Ascending aorta (tissue), 2 donors: Measurements from ENCODE around the gene PEAK1. TPM values are rescaled to one million over a fixed set of nuclear protein-coding genes. Genes with fewer than 3 reads are reported as not detected.

ENCODE experiments used
- DNase-seq, 2 donors: peaks; one replicate each; pipeline ENCODE4 v3.0.0-alpha.2; 2019; ENCODE audit warnings: low spot score in 2 of 2
- H3K27ac ChIP-seq, 2 donors: fragments of 200-600 bp; sonication (generic); one replicate each; pipeline ENCODE4 v1.5.1; 2016 to 2017; ENCODE audit warnings: mild to moderate bottlenecking in 1 of 2
- H3K27me3 ChIP-seq: fragments of 200-600 bp; sonication (generic); one replicate; pipeline ENCODE4 v1.5.1; 2017
- H3K36me3 ChIP-seq, 2 donors: fragments of 200-600 bp; sonication (generic); one replicate each; pipeline ENCODE4 v1.5.1; 2016
- H3K4me1 ChIP-seq, 2 donors: fragments of 200-600 bp; sonication (generic); one replicate each; pipeline ENCODE4 v1.5.1; 2016 to 2017; ENCODE audit warnings: mild to moderate bottlenecking in 1 of 2
- H3K4me3 ChIP-seq, 2 donors: fragments of 200-600 bp; sonication (generic); one replicate each; pipeline ENCODE4 v1.5.1; 2016 to 2017; ENCODE audit warnings: mild to moderate bottlenecking in 1 of 2
- H3K9me3 ChIP-seq, 2 donors: fragments of 200-600 bp; sonication (generic); one replicate each; pipeline ENCODE4 v1.5.1; 2016
- intact Hi-C: fragments of 100-400 bp; cut with DNase I; formaldehyde crosslinking; loops from one replicate; pipeline ENCODE4 v1.15.1; 2023
- total RNA-seq: library from RNA; depleted of rRNA; stranded (reverse); fragments of >200 nt; gene quantifications from one replicate; pipeline ENCODE4 v1.1.0, GENCODE V29; 2016
- TF ChIP-seq, protein P1 (sequence below), 3 experiments: fragments of 200-600 bp in 2 of 3; fragments of 450-650 bp in 1 of 3; sonication (generic) in 2 of 3; IDR thresholded peaks; one replicate each; pipeline ENCODE4 v1.5.1; 2016 to 2019; ENCODE audit warnings: antibody characterized with exemption in 3 of 3, mild to moderate bottlenecking in 1 of 3, moderate library complexity in 1 of 3

Gene PEAK1
- total RNA-seq, 1 donor from 2014 or later, result 53.7 TPM

GRCh38 chr15:77064063-77064462 lies 355.8 kb downstream of the PEAK1 start:
- intact Hi-C loops, result no loop called here
- TF ChIP-seq, protein P1, sequence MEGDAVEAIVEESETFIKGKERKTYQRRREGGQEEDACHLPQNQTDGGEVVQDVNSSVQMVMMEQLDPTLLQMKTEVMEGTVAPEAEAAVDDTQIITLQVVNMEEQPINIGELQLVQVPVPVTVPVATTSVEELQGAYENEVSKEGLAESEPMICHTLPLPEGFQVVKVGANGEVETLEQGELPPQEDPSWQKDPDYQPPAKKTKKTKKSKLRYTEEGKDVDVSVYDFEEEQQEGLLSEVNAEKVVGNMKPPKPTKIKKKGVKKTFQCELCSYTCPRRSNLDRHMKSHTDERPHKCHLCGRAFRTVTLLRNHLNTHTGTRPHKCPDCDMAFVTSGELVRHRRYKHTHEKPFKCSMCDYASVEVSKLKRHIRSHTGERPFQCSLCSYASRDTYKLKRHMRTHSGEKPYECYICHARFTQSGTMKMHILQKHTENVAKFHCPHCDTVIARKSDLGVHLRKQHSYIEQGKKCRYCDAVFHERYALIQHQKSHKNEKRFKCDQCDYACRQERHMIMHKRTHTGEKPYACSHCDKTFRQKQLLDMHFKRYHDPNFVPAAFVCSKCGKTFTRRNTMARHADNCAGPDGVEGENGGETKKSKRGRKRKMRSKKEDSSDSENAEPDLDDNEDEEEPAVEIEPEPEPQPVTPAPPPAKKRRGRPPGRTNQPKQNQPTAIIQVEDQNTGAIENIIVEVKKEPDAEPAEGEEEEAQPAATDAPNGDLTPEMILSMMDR (IDR thresholded peaks at IDR 0.05), result no peak
- DNase-seq, result no peak
- Histone ChIP-seq H3K4me1 (peaks cover 8 to 32% of the 10 kb centered on the region in 2 donors), H3K9me3 (no peaks in the 10 kb centered on the region), H3K36me3 (no peaks in the 10 kb centered on the region), H3K4me3 (no peak overlapping the region), H3K27me3 (no peaks in the 10 kb centered on the region), H3K27ac (no peak overlapping the region)

DNA sequence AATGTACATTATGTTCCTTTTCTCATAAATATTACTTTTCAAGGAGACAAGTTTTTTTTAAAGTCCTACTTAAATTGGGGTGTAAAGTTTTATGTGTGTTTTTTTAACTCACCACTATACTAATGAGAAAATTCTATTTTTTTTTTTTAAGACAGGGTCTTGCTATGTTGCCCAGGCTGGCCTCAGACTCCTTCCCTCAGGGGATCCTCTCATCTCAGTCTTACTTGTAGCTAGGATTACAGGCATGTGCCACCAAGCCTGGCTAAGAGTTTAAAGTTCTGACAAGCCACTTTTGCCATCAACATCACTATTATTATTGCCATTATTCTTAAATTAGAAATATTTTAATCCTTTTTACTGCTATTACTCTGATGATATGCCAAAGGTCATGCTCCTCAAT lies 356.7 kb downstream of the PEAK1 start:
- H3K27me3 ChIP-seq, result no peaks in the 10 kb centered on the region
- TF ChIP-seq, protein P1 (IDR thresholded peaks at IDR 0.05), result no peak
- H3K4me3 ChIP-seq, result no peak overlapping the region
- DNase-seq, result no peak
- no peak overlapping the region for H3K27ac ChIP-seq
- H3K9me3 ChIP-seq, result no peaks in the 10 kb centered on the region
- H3K4me1 ChIP-seq, result peaks cover 8 to 27% of the 10 kb centered on the region in 2 donors
- H3K36me3 ChIP-seq, result no peaks in the 10 kb centered on the region
- intact Hi-C loops, result no loop called here

DNA sequence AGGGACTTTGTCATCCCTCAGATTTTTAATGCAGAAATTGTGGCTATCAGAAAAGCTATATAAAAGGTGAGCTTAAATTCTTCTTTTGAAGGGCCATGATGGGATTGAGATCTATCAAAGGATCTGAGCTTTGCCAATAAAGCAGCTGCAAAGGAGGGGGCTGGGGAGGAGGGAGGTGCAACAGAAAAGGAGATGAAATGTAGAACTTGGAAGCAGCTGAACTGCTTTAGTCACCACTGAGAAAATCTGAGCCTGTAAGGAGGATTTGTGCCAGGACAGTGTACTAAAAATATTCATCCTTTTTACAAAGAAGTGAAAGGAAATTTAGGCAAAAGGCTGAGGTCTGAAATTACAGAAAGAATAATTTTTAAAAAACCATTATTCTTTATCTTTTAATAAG lies 359.4 kb downstream of the PEAK1 start:
- no peaks in the 10 kb centered on the region for H3K36me3 ChIP-seq
- TF ChIP-seq, protein P1 (IDR thresholded peaks at IDR 0.05), result no peak
- intact Hi-C loops, result no loop called here
- peak overlapping the region in 1 of 2 donors; percentile 27 for H3K4me3 ChIP-seq
- peaks cover 5 to 27% of the 10 kb centered on the region in 2 donors for H3K4me1 ChIP-seq
- peak overlapping the region; percentile 62 to 69 for H3K27ac ChIP-seq
- H3K9me3 ChIP-seq, result no peaks in the 10 kb centered on the region
- no peak for DNase-seq
- no peaks in the 10 kb centered on the region for H3K27me3 ChIP-seq

DNA sequence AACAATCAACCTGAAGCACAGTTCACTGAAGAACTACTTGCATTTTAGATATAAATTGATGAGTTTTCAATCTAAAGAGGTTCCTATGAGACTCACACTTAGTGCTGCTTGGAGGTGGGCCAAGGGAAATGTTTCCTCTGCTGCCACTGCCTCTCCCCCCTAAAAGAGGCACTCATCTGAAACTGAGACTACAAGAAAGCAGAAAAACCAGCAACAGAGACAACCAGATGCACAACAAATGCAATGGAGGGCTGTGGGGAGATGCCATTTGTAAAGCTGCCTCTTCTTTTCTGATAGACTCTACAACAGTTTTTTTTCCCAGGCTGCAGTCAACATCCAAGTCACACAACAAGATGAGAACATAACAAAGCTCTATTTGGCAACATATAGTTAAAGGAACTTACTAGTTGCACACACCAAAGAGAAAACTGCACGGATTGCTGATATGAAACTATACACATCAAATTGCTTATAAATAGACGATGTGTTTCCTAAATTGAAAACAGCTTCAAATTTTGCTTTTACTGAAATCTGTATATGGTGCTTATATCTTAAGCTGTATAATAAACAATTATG lies 360.0 kb downstream of the PEAK1 start:
- Histone ChIP-seq H3K27ac (no peak overlapping the region), H3K27me3 (no peaks in the 10 kb centered on the region), H3K36me3 (no peaks in the 10 kb centered on the region), H3K4me1 (peaks cover 5 to 27% of the 10 kb centered on the region in 2 donors), H3K9me3 (no peaks in the 10 kb centered on the region), H3K4me3 (no peak overlapping the region)
- no peak for DNase-seq
- TF ChIP-seq, protein P1 (IDR thresholded peaks at IDR 0.05), result no peak
- intact Hi-C loops, result no loop called here

- H3K27ac ChIP-seq, result no peak overlapping the region
- H3K36me3 ChIP-seq, result no peaks in the 10 kb centered on the region
- H3K4me1 ChIP-seq, result peaks cover 5 to 22% of the 10 kb centered on the region in 2 donors
- no peak overlapping the region for H3K4me3 ChIP-seq
- no peak for DNase-seq
- H3K9me3 ChIP-seq, result no peaks in the 10 kb centered on the region
- intact Hi-C loops, result no loop called here
- TF ChIP-seq, protein P1 (IDR thresholded peaks at IDR 0.05), result no peak
- H3K27me3 ChIP-seq, result no peaks in the 10 kb centered on the region
Observed at GRCh38 chr15:77058468-77058867, 361.4 kb downstream of the PEAK1 start.

- Histone ChIP-seq H3K27me3 (no peaks in the 10 kb centered on the region), H3K36me3 (peaks cover 0 to 2% of the 10 kb centered on the region in 2 donors), H3K27ac (no peak overlapping the region), H3K4me1 (peaks cover 5 to 22% of the 10 kb centered on the region in 2 donors), H3K4me3 (no peak overlapping the region), H3K9me3 (no peaks in the 10 kb centered on the region)
- TF ChIP-seq, protein P1 (IDR thresholded peaks at IDR 0.05), result no peak
- no peak for DNase-seq
- intact Hi-C loops, result no loop called here
Observed at GRCh38 chr15:77057685-77058084, 362.2 kb downstream of the PEAK1 start.
